GM18951 (cell line): Measurements from ENCODE around the gene TWIST1.

Source experiments
- POLR2A ChIP-seq: IDR thresholded peaks from 4 replicates; pipeline ENCODE4 v1.6.1; 2011; ENCODE audit warnings: mild to moderate bottlenecking; ENCODE audit not compliant: insufficient read length, insufficient read depth; ENCODE audit errors: extremely low read depth
- in situ Hi-C: fragments of 300-500 bp; cut with MboI; formaldehyde crosslinking; loops from one replicate; pipeline ENCODE4 v1.12.0; 2022; ENCODE audit warnings: low sequenced_read_pairs, mixed read lengths, inconsistent platforms; ENCODE audit not compliant: unreplicated experiment

TWIST1 gene

GRCh38 chr7:19119870-19120486 is 2.5 kb upstream of the TWIST1 start:
- in situ Hi-C loops, result loop anchor here (25.0 kb wide), 1 partner anchor 542 kb away; no protein-coding TSS in a partner anchor
- no peak for TF ChIP-seq POLR2A

- in situ Hi-C loops, result loop anchor here (25.0 kb wide), 1 partner anchor 543 kb away; no protein-coding TSS in a partner anchor
- no peak for TF ChIP-seq POLR2A
Observed at GRCh38 chr7:19119372-19119771, 1.9 kb upstream of the TWIST1 start.

DNA sequence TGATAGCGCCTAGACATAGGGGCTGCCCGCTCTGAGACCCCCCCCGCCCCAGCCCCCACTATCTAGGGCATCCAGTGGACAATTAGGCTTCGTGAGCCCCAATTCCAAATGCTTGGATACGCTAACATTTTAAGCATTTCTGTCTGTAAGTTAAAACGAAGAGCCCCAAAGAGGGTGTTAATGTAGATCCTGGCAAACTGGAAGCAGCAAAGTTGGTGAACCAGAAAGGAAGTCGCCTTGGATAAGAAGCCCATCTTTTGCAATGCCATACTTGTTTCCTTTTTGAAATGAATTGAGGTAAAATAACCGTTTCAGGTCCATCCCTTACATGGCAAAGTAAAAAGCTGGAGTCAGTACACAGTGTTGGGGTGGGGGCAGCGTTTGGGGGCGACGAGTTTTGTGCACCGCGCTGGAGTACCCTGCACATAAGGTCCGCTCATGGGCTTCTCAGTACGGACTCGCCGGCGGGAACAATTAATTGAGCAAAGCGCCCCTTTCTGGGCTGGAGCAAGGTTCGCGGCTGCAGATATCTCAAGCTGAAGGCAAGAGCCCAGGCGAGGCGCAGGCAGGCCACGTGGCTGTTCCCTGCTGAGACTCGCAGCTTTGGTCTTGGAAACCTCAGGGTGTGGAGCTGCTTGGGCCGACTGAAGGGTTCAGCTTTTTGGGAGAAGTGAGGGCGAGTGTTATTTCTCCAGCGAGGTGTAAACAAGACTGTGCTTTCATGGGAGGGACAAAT is 1.4 kb upstream of the TWIST1 start:
- no peak for TF ChIP-seq POLR2A
- in situ Hi-C loops, result loop anchor here (25.0 kb wide), 1 partner anchor 543 kb away; no protein-coding TSS in a partner anchor

DNA sequence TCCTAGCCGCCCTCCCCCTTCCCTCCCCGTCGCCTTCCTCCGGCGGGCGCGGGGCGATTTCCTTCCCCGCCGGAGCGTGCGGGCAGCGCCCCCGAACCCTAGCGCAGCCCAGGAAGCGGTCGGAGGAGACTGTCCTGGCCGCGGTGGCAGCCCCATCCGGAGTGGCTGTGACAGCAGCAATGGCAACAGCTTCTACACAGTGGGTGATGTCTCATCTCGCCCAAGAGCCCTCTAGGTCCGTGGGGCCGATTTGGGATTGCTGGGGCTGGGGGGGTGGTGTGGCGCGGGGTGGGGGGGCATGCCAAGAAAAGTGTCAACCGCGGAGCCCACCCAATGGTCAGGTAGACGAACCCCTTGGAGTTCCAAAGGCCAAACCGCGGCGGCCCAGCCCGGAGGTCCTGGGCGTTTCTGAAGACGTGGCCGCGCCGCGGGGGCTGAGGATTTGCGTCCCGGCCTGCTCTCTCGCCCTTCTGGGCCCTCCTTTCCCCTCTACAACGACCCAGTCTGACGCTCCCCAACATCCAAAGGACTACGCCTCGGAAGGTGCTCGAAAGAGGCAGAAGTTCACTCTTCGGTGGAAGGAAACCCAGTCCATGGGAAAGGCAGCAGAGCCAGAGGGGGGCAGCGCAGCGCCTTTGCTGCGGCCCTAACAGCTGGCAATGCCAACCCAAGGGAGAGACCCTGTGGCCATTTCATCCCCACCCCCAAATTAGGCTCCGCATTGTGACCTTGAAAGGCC is 603 bp upstream of the TWIST1 start:
- TF ChIP-seq POLR2A, result no peak
- in situ Hi-C loops, result loop anchor here (25.0 kb wide), 1 partner anchor 544 kb away; no protein-coding TSS in a partner anchor

DNA sequence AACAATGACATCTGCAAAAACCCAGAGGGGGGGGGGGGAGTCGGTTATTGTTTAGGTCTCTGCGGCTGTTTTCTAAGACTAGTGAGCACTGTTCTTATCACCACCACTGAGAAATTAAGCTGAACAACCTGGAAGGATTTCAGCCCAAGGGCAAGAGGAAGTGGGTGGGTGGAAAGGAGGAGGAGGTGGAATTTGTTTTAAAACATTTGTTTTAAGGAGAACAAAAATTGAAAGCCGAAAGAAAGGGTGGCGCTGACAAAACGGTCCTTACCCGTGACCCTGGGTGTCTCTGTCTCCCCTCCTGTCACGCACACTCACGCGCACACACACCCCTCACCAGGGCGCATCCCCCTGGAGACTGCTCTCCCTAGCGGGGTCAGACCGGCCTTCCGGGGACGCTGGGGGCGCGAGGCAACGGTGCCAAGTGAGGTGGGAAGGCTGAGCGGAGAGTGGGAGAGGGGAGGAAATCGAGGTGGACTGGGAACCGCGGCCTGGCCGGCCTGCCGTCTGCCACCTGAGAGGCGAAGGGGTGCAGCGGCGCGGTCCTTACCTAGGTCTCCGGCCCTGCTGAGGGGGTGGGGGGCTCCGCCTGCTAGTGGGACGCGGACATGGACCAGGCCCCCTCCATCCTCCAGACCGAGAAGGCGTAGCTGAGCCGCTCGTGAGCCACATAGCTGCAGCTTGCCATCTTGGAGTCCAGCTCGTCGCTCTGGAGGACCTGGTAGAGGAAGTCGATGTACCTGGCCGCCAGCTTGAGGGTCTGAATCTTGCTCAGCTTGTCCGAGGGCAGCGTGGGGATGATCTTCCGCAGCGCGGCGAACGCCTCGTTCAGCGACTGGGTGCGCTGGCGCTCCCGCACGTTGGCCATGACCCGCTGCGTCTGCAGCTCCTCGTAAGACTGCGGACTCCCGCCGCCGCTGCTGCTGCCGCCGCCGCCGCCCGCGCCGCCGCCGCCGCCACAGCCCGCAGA is 1.0 kb downstream of the TWIST1 start:
- in situ Hi-C loops, result loop anchor here (25.0 kb wide), 1 partner anchor 546 kb away; no protein-coding TSS in a partner anchor
- no peak for TF ChIP-seq POLR2A

GRCh38 chr7:19114551-19114855 is 2.9 kb downstream of the TWIST1 start:
- TF ChIP-seq POLR2A, result no peak
- in situ Hi-C loops, result loop anchor here (25.0 kb wide), 1 partner anchor 548 kb away; no protein-coding TSS in a partner anchor

GRCh38 chr7:19113855-19114550 is 3.4 kb downstream of the TWIST1 start:
- TF ChIP-seq POLR2A, result no peak
- in situ Hi-C loops, result loop anchor here (25.0 kb wide), 1 partner anchor 548 kb away; no protein-coding TSS in a partner anchor

DNA sequence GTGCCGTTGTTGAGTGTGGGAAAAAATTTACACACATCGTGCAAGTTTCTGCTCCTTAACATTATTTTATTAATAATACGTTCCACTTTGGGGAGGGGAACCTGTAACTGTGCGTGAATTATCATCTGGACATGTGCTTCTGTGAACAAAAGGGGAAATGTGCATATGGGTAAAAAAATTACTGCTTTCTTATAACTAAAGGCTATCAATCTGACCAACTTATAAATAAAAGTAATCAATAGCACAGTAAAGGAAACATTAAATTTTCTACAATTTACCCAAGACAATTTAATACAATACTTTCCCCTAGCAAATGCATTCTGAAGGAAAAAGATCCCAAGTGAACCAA is 4.5 kb downstream of the TWIST1 start:
- in situ Hi-C loops, result loop anchor here (25.0 kb wide), 1 partner anchor 549 kb away; no protein-coding TSS in a partner anchor
- TF ChIP-seq POLR2A, result no peak

DNA sequence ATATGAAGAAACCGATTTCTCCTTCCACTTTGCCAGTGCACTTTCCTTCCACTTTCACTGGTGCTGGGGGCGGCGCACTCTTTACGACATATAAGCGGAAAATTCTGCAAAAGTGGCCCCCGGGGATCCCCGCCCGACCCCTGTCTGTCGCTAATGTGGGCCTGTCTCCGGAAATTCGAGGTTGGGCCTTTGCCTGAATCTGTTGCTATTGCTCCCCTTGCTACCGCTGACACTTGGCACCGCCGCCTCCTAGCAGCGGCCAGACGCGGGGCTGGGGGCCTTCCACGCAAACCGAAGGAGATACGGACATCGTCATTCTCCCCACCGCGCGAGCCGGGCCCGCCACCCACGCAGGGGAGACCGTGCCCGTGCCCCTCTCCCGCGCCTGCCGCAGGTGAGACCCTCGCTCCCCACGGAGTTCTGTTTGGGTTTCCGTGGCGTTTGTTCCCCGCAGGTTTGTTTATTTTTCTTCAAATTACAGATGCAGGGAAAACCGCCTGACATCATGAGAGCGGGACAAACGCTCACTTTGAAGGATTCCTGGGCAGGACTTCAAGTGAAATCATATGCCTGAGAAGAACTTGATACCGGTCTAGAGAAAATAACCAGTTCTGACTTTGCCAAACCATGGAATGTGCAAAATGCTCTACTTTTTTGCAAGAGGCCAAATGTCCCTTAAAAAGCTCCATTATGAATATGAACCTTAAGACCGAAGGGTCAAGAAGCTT is 5.0 kb downstream of the TWIST1 start:
- no peak for TF ChIP-seq POLR2A
- in situ Hi-C loops, result loop anchor here (25.0 kb wide), 1 partner anchor 550 kb away; no protein-coding TSS in a partner anchor

DNA sequence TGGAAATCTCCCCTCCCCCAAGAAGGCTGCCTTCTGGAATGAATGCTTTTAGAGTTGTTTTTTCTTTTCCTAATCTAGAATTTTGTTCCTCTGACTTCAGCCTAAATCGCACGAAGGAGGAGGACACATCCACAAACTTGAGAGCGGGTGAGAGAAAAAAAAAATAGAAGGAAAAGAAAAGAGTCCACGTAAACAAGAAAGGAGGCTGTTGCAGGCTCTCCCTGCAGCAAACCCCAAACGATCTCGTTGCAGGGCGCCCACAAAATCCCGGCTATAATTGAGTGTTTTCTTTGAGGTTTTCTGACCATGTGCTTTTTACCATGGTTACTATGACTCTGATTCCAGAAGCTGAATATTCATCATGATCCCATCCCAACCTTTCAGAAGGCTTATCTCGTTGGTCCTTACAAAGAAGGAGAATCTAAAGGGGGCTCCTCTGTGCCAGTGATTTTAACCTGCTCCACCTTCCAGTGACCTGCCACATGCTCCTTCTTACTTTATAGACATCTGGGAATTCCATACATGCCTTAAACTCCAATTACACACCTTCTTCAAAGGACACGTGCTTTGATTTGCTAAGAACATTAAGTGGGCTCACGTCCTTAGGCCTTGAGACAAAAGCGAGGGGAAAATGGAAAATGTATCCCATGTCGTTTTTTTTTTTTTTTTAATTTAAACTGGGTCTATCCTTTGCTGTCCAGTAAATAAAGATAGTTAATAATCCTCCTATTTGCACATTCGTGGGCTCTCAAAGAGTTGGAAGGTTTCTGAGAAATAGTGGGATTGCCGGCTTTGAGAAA is 5.8 kb downstream of the TWIST1 start:
- in situ Hi-C loops, result loop anchor here (25.0 kb wide), 1 partner anchor 551 kb away; no protein-coding TSS in a partner anchor
- TF ChIP-seq POLR2A, result no peak
